Measurements from ENCODE around the gene PDE10A.
A peak's percentile ranks its signal among the peaks of the same experiment; 100 is the strongest.

The PDE10A gene

GRCh38 chr6:165308926-165309731, 353.9 kb downstream of the PDE10A start, which contains the start of gene C6orf118:
TSS of gene C6orf118 (minus strand) at chr6:165309605. CDS start at chr6:165309586, 19 bp downstream.
- Histone ChIP-seq H3K4me1 (ENCODE audit: control insufficient read depth, low read depth, low read length) (no peaks in the 10 kb centered on the region), H3K9me3 (ENCODE audit: control insufficient read depth, low read depth, low read length) (no peaks in the 10 kb centered on the region), H3K9ac (ENCODE audit: low read length) (peak within 1 kb of the TSS; percentile 60), H3K27ac (ENCODE audit: low read length) (no peak within 1 kb of the TSS), H3K36me3 (ENCODE audit: control insufficient read depth, low read depth, low read length) (no peaks in the 10 kb centered on the region), H3K4me3 (ENCODE audit: low read length) (peak within 1 kb of the TSS; percentile 71), H3K27me3 (ENCODE audit: control insufficient read depth, insufficient read depth, low read length) (peaks cover 20% of the 10 kb centered on the region)

GRCh38 chr6:165306955-165307354, 356.1 kb downstream of the PDE10A start:
- Histone ChIP-seq H3K27me3 (ENCODE audit: control insufficient read depth, insufficient read depth, low read length) (peaks cover 20% of the 10 kb centered on the region), H3K4me1 (ENCODE audit: control insufficient read depth, low read depth, low read length) (no peaks in the 10 kb centered on the region), H3K36me3 (ENCODE audit: control insufficient read depth, low read depth, low read length) (no peaks in the 10 kb centered on the region), H3K9ac (ENCODE audit: low read length) (no peak overlapping the region), H3K9me3 (ENCODE audit: control insufficient read depth, low read depth, low read length) (no peaks in the 10 kb centered on the region), H3K4me3 (ENCODE audit: low read length) (no peak overlapping the region), H3K27ac (ENCODE audit: low read length) (no peak overlapping the region)

- Histone ChIP-seq H3K9ac (ENCODE audit: low read length) (no peak overlapping the region), H3K36me3 (ENCODE audit: control insufficient read depth, low read depth, low read length) (no peaks in the 10 kb centered on the region), H3K27ac (ENCODE audit: low read length) (no peak overlapping the region), H3K4me1 (ENCODE audit: control insufficient read depth, low read depth, low read length) (no peaks in the 10 kb centered on the region), H3K9me3 (ENCODE audit: control insufficient read depth, low read depth, low read length) (no peaks in the 10 kb centered on the region), H3K27me3 (ENCODE audit: control insufficient read depth, insufficient read depth, low read length) (no peaks in the 10 kb centered on the region), H3K4me3 (ENCODE audit: low read length) (no peak overlapping the region)
Observed at GRCh38 chr6:165301372-165302246, 361.4 kb downstream of the PDE10A start.

- Histone ChIP-seq H3K4me3 (ENCODE audit: low read length) (no peak overlapping the region), H3K27ac (ENCODE audit: low read length) (no peak overlapping the region), H3K27me3 (ENCODE audit: control insufficient read depth, insufficient read depth, low read length) (no peaks in the 10 kb centered on the region), H3K9me3 (ENCODE audit: control insufficient read depth, low read depth, low read length) (no peaks in the 10 kb centered on the region), H3K4me1 (ENCODE audit: control insufficient read depth, low read depth, low read length) (no peaks in the 10 kb centered on the region), H3K36me3 (ENCODE audit: control insufficient read depth, low read depth, low read length) (no peaks in the 10 kb centered on the region), H3K9ac (ENCODE audit: low read length) (no peak overlapping the region)
Observed at GRCh38 chr6:165300422-165300936, 362.6 kb downstream of the PDE10A start.

- no peaks in the 10 kb centered on the region for H3K9me3 ChIP-seq (ENCODE audit: control insufficient read depth, low read depth, low read length)
Observed at GRCh38 chr6:165298875-165299274, 364.2 kb downstream of the PDE10A start.

GRCh38 chr6:165298402-165298801, 364.6 kb downstream of the PDE10A start:
- Histone ChIP-seq H3K9me3 (ENCODE audit: control insufficient read depth, low read depth, low read length) (no peaks in the 10 kb centered on the region), H3K4me1 (ENCODE audit: control insufficient read depth, low read depth, low read length) (no peaks in the 10 kb centered on the region), H3K4me3 (ENCODE audit: low read length) (no peak overlapping the region), H3K36me3 (ENCODE audit: control insufficient read depth, low read depth, low read length) (no peaks in the 10 kb centered on the region), H3K9ac (ENCODE audit: low read length) (no peak overlapping the region), H3K27ac (ENCODE audit: low read length) (no peak overlapping the region), H3K27me3 (ENCODE audit: control insufficient read depth, insufficient read depth, low read length) (no peaks in the 10 kb centered on the region)

More at GRCh38 chr6:165298875-165299274, 364.2 kb downstream of the PDE10A start:
- no peak overlapping the region for H3K27ac ChIP-seq (ENCODE audit: low read length)
- no peak overlapping the region for H3K4me3 ChIP-seq (ENCODE audit: low read length)
- H3K36me3 ChIP-seq (ENCODE audit: control insufficient read depth, low read depth, low read length): no peaks in the 10 kb centered on the region
- no peak overlapping the region for H3K9ac ChIP-seq (ENCODE audit: low read length)
- no peaks in the 10 kb centered on the region for H3K4me1 ChIP-seq (ENCODE audit: control insufficient read depth, low read depth, low read length)
- no peaks in the 10 kb centered on the region for H3K27me3 ChIP-seq (ENCODE audit: control insufficient read depth, insufficient read depth, low read length)

GRCh38 chr6:165292657-165293056, 370.4 kb downstream of the PDE10A start:
- Histone ChIP-seq H3K4me1 (ENCODE audit: control insufficient read depth, low read depth, low read length) (no peaks in the 10 kb centered on the region), H3K27ac (ENCODE audit: low read length) (no peak overlapping the region), H3K27me3 (ENCODE audit: control insufficient read depth, insufficient read depth, low read length) (no peaks in the 10 kb centered on the region)

More at GRCh38 chr6:165292657-165293056, 370.4 kb downstream of the PDE10A start:
- Histone ChIP-seq H3K36me3 (ENCODE audit: control insufficient read depth, low read depth, low read length) (no peaks in the 10 kb centered on the region), H3K9ac (ENCODE audit: low read length) (no peak overlapping the region), H3K4me3 (ENCODE audit: low read length) (no peak overlapping the region), H3K9me3 (ENCODE audit: control insufficient read depth, low read depth, low read length) (no peaks in the 10 kb centered on the region)
